NOMO-1 treated with dmso at 0.1 percent for 144 hours (cell line): ENCODE data around the gene CTAG1B.
"Not testable (repeated sequence)": the region's sequence is repeated elsewhere in the genome, so short reads cannot be mapped to it uniquely, and the experiment has no call there.

Experiments used
- DNase-seq: peaks from one replicate; lab custom pipeline; 2025; ENCODE audit not compliant: unreplicated experiment; lab: John Stamatoyannopoulos, UW

The CTAG1B gene

DNA sequence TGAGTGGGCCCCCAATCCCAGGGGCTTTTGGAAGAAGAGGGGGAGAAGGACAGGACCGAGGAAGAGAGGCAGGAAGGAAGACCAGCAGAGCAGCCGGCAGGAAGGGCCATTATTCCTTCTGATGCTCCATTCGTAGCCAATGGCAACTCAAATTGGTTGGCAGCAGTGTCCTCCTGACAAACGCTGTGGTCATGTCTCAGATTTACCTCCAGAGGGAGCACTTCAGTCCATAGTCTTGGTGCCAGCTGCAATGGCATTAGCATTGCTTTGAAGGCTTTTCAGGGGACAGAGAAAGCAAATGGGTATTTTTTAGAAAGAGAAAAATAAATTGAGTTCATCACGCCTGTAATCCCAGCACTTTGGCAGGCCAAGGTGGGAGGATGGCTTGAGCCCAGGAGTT, 9.9 kb upstream of the CTAG1B start:
- DNase-seq, result not testable (repeated sequence)

DNA sequence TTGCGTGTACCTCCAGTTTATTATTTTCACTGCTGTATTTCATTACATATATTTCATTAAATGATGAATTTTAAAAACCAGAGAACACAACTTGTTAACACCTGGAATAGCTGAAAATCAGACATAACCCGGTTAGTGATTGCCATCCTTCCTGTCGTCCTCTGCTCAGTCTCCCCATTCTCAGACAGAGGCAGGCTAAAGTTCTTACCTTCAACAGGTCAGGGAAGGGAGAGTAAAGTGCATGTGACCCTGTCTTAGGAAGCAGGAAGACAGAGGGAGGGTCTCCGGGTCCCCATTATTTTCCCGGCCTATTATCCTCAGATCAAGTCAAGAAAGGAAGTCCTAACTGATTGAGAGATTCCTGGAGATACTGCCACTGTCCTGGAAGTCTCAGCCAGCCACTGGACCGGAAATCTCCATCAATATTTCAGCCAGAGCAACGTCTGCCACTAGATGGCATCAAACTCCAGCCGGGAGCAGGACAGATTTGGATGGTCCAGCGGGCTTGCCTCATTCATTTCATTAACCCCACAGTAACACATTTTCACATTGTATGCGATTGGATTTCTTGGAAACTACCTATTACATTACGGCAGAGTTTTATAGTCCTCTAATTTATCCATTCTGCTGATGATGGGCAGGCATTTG, 1.8 kb upstream of the CTAG1B start:
- DNase-seq, result not testable (repeated sequence)

DNA sequence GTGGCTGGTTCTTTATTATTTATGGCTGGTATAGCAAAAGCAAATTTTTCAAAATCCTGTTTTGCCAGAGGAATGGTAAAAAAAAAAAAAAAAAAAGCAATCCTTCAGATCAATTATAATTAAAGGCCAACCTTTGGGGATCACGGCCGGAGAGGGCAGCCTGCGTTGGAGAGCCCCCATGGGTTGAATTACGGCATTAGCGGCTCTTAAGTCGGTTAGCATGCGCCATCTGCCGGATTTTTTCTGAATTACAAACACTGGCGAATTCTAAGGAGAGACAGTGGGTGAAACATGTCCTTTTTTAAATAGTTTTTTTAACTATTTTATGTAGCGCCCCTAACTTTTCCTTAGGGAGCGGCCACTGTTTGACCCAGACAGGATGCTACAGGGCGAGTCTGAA, 5.5 kb downstream of the CTAG1B start:
- not testable (repeated sequence) for DNase-seq

DNA sequence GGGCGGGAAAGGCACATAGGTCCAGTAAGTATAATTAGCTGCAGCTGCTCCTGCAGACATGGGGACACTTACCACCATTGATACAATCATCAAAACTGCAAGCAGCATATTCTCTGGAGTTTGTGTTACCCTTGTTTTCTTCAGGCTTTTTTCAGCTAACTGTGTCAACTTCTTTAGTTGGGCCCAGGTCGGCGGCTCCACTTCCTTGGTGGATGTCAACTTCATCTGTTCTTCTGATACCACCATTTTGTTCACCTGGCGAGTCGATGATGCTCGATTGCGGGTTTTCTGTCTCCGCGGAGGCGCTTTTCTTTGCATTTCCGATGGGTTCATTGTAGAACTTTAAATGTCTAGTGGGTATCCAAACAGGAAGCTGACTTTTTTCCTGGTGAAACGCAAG, 7.9 kb downstream of the CTAG1B start:
- DNase-seq, result not testable (repeated sequence)

DNA sequence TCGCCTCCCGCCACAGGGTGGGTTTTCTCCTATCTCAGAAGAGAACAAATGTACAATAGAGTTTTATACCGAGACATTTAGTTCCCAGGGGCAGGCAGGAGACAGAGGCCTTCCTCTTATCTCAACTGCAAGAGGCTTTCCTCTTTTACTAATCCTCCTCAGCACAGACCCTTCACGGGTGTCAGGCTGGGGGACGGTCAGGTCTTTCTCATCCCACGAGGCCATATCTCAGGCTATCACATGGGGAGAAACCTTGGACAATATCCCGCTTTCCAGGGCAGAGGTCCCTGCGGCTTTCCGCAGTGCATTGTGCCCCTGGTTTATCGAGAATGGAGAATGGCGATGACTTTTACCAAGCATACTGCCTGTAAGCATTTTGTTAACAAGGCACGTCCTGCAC, 10.3 kb downstream of the CTAG1B start:
- DNase-seq, result not testable (repeated sequence)

DNA sequence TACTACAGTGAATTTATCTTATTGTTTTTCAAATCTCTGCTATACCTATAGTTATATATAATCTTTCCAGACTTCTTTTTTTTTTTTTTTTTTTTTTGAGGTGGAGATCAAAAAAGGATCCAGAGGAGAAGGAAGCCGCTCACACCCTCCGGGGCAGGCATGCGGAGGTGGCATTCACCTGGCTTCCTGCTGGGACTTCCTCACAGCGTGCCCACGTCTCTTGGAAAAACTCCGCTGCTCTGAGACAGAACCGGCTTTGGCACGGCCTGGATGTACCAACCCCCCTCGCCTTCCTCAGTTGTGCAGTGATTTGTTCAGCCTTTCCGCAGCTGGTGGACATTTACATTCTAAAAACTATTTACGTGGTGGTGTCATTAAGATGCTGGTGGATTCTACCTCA, 11.1 kb downstream of the CTAG1B start:
- DNase-seq, result not testable (repeated sequence)

DNA sequence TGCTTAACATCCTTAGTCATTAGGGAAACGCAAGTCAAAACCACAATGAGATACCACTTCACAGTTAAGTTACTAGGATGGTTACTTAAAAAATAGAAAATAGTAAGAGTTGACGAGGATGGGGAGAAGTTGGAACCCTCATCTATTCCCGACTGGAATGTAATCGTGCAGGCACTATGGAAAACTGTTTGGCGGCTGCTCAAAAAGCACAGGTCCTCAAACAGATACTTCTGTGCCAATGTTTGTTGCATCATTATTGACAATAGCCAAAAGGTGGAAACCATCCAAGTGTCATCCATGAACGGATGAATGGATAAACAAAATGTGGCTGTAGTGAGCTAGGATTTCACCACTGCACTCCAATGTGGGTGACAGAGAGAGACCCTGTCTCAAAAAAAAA, 11.7 kb downstream of the CTAG1B start:
- no peak for DNase-seq

DNA sequence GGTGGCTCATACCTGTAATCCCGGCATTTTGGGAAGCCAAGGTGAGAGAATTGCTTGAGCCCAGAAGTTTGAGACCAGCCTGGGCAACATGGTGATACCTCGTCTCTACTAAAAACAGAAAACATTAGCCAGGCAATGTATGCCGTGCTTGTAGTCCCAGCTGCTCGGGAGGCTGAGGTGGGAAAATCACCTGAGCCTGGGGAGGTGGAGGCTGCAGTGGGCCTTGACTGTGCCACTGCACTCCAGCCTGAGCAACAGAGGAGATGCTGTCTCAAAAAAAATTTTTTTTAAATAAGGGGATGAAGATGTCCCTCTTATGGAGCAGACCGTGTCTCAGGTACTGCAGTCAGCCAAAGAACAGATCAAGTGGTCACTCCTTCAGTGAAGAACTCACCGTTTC, 13.5 kb downstream of the CTAG1B start:
- DNase-seq, result no peak

DNA sequence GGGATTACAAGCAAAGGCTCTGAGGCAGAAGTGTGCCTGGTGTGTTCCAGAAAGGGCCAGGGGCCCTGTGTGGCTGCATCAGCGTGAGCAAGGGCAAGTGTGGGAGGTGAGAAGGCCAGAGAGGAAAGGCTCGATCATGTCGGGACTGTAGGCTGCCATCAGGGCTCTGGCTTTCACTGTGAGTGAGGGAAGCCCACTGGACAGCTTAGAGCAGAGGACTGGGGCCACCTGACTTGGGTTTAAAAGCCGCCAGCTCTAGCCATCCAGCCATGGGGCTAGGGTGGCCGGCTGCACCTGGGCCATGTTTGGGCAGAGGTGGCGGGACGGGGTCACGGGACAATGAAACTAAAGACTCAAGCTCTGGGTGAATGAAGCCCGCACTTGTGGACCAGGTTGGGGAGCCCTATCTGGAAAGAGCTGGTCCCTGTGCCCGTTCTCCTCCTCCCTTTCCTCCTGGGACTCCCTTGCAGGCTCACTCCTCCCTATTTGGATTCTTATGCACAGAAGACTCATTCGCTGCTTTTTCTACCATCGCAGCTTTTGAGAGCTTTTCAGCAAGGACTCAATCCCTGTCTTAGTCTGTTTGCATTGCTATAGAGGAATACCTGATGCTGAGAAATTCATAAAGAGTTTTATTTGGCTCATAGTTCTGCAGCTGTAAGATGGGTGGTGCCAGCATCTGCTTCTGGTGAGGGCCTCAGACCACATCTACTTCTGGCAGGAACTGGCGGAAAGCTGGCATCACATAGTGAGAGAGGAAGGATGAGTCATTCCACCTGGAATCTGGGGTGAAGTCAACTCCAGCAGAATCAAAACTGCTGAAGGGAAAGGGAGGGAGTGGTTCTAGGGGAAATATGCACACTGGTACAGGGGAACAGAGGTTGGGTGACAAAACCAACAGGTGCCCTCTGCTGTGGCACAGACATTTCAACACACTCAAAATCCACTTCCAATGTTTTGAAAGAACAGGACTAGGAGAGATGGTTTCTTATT, 15.3 kb downstream of the CTAG1B start:
- DNase-seq, result no peak

DNA sequence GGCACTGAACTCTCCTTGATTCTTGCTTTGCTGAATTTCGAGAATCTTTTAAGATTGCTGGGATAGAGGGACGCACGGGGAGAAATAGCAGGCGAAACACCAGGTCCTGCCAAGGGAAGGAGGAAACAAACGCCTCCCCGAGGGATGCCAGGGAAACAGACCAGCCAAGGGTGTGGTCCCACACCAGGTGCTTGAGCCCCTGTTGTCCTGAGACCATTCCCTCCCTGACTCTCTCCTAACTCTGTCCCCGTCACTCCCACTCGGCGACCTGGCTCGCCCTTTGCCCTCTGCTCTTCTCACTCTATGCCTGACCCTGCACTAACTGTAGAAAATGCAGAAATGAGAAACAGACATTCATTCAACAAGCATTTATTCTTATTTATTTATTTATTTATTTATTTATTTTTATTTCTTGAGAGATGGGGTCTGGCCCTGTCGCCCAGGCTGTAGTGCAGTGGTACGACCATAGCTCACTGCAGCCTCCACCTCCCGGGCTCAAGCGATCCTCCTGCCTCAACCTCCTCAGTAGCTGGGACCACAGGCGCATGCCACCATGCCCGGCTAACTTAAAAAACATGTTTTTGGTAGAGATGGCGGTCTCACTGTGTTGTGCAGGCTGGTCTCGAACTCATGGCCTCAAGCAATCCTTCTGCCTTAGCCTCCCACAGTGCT, 16.2 kb downstream of the CTAG1B start:
- no peak for DNase-seq

DNA sequence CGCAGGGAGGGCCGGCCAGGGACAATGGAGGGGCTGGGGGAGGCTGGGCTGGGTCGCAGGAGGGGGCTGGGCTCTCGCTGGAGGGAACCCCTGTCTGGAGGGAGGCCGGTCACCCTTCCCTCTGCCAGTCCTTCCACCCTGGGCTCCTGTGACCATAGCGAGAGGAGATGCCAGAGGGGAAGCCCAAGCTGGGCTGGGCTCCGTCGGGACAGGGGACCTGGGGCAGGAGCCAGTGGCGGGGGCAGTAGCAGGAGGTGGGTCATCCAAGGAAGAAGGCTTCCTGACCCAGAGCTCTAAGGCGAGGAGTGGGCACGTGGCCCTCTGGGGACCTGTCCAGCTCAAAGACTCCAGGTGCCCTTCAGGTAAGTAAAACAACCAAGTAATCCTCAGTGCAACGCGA, 16.9 kb downstream of the CTAG1B start:
- no peak for DNase-seq

DNA sequence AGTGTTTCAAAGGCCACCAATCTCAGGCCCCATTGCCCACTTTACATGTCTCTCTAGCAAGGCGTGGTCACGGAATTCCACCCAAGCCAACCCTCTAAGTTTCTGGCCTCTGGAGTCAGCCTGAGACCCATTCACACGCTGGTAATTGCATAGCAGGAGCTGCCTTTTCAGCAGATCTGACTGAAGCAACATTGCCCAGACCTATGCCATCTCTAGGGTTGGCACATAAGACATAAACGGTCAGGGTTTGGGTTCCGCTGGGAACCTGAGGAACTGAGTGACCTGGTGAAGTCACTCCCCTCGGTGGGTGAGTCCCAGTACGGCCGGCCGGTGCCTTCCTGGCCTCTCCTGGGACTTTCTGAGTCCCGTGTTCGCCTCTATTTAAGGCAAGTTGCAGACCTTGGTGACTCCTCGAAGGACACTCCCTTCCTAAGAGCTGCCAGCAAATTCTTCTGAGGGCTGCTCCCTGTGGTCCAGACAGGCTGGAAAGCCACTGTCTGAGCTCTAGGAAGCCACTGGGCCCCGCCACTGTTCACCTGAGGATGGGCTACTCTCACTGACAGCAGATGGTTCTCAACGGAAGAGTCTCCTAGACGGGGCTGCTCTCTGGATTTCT, 18.2 kb downstream of the CTAG1B start:
- DNase-seq, result no peak

DNA sequence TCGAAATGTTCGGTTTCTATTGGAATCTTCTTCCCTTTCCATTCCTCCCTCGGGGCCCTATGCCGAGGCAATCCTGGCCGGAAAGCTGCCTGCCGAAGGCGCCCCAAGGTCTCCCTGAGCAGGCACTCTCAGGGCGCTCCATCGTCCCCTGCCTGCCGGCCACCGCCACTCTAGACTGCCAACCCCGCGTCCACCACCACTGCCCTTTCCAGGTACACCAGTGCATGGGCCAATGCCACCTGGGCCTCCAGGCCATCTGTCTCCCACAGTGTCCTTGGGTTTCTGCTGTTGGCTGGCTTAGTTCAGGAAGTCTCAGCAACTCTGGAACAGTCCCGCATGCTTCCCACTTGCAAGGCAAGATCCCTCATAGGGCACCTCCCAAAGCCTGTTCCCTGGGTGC, 19.6 kb downstream of the CTAG1B start:
- no peak for DNase-seq

DNA sequence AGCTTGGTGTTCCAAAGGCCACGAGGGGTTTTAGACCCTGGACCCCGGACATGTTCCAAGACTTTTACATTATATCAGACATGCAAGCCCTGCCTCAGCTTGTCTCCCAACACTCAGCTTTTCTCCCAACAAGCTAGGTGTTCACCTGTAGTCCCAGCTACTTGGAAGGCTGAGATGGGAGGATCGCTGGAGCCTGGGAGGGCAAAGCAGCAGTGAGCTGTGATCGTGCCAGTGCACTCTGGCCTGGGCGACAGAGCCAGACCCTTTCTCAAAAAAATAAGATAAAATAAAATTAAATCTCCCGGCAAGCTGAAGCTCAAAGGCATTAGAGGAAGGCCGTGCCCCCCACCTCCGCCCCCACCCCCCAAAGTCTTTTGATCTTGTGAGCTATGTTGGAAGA, 20.4 kb downstream of the CTAG1B start:
- DNase-seq, result no peak

DNA sequence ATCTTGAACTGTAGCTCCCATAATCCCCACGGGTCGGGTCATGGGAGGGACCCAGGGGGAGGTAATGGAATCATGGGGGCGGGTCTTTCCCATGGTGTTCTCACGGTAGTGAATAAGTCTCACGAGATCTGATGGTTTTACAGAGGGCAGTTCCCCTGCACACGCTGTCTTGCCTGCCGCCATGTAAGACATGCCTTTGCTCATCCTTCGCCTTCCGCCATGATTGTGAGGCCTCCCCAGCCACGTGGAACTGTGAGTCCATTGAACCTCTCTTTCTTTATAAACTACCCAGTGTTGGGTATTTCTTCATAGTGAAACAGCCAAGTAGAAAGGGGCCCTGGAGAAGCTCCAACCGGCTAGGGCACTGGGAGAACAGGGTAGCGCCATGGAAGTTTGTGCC, 21.9 kb downstream of the CTAG1B start:
- no peak for DNase-seq

DNA sequence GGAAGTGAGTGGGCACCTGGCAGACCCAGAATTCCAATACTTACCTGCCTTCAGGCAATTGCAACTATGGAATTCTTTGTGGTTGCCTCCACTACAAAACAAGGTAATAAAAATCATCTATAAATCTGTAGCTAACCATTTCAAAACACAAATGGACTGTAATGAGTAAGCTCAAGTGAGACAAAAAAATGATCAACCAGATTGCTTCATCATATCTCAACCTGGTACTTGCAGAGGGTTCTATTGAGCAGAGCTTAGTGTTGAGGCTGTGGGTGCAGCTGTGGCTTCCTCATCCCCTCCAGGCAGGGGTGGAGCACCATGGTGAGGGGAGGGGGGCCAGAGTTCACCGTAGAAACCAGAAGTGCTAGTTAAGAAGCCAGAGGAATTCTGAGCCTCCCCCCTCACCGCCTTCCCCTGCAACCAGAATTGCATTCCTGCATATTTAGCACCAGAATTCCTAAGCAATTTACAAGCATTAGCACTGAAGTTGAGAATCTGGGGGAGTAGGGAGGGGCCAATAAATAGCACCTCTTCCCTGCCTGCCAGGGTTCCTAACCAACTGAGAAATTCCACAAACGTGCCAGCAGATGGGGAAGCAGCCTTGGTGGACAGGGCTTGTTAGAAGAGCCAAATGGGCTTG, 22.7 kb downstream of the CTAG1B start:
- peak; percentile 19 for DNase-seq

DNA sequence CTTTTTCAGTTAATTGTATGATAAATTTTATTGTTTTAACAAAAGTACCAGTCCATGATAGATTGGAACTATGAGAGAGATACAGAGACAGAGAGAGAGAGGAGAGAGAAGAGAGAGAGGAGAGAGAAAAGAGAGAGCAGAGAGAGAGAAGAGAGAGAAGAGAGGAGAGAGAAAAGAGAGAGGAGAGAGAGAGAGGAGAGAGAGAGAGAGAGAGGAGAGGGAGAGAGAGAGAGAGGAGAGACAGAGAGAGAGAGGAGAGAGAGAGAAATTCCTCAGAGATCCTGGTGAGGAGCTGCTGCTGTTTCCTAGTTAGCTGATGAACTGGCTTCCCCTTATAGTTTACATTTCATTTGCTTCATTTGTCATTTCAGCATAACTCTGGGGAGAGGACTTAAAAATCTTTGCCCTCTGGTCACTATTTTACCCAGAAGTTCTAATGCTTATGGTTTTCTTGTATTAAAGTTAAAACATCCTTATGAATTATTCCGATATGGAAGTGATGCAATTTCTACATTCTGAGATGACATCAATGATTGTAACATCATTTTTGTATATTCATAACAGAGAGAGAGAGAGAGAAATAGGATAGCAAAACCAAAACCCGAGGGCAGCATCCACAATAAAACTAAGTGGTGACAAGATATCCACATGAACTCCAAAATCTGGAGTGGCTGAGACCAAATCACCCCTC, 23.4 kb downstream of the CTAG1B start:
- no peak for DNase-seq

DNA sequence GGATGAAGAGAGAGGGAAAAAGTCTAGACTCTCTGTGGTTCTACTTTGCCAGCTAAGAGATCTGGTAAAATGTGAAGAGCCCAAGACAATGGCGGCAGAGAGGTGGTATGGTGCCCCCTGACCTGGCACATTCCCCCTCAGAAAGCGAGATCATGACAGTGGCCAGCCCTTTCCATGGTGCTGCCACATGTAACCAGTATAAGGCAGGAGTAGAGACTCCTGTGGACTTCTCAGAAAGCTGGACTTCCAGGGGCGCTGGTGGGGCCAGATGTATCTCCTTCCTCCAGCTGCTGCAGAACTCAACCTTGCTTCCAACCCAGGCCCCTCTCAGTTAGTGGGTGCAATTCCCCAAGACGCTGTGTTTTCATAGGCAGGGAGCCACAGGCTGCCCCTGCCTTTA, 24.6 kb downstream of the CTAG1B start:
- no peak for DNase-seq

DNA sequence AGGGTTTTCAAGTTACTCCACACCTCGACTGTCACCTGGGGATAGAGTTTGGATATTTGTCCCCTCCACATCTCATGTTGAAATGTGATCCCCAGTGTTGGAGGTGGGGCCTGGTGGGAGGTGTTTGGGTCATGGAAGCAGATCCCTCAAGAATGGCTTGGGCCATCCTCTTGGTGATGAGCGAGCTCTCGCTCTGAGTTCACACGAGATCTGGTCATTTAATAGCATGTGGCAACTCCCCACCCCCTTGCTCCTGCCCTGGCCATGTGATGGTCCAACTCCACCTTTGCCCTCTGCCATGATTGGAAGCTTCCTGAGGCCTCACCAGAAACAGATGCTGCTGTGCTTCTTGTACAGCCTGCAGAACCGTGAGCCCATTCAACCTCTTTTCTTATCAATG, 25.9 kb downstream of the CTAG1B start:
- no peak for DNase-seq

DNA sequence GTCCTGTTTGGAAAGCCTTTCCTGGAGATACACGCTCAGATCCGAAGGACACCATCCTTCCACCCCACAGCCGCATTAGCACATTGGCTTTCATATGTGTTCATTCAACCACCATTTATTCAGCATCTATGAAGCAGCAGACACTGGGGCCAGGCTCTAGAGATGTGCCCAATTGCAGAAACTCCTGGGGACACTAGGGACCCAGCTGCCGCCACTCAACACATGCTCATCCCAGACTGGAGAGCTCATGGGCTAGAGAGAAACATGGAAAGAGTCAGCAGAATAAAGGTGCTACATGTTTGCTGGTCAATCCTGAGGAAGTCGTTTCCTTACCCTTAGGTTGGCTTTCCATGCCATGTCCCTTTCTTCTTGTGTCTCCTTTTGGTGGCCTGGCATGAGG, 26.6 kb downstream of the CTAG1B start:
- no peak for DNase-seq
